GM12892 (cell line): ENCODE results near the gene CTXN1.
"Not testable (repeated sequence)": the region's sequence is repeated elsewhere in the genome, so short reads cannot be mapped to it uniquely, and the experiment has no call there.

Source experiments
- DNase-seq: peaks from one replicate; pipeline ENCODE4 v3.0.0; 2011; ENCODE audit not compliant: insufficient read length
- FAIRE-seq: peaks from 2 replicates; lab custom pipeline; 2011; peaks lifted over from hg19 to GRCh38; lab: Jason Lieb, UNC
- POLR2A ChIP-seq: IDR thresholded peaks from 2 replicates; pipeline ENCODE4 v1.6.1; 2011; ENCODE audit warnings: low read depth, low read length, control low read depth
- POLR2AphosphoS5 ChIP-seq: IDR thresholded peaks from 2 replicates; pipeline ENCODE4 v1.6.1; 2011; ENCODE audit warnings: low read depth, low read length, control low read depth
- TAF1 ChIP-seq: IDR thresholded peaks from 2 replicates; pipeline ENCODE4 v1.6.1; 2011; ENCODE audit warnings: low read depth, mild to moderate bottlenecking, control low read depth, low read length, borderline replicate concordance

Gene CTXN1

GRCh38 chr19:7900931-7901330 is 25.0 kb downstream of the CTXN1 start:
- TF ChIP-seq POLR2A, result no peak
- no peak for TF ChIP-seq POLR2AphosphoS5
- no peak for TF ChIP-seq TAF1
- no peak for DNase-seq
- no peak for FAIRE-seq

GRCh38 chr19:7900401-7900870 is 25.5 kb downstream of the CTXN1 start:
- DNase-seq, result no peak
- TF ChIP-seq POLR2A, result no peak
- TF ChIP-seq TAF1, result no peak
- TF ChIP-seq POLR2AphosphoS5, result no peak
- FAIRE-seq, result no peak

GRCh38 chr19:7899751-7900378 is 26.1 kb downstream of the CTXN1 start:
- no peak for TF ChIP-seq POLR2A
- TF ChIP-seq POLR2AphosphoS5, result no peak
- no peak for TF ChIP-seq TAF1
- no peak for FAIRE-seq
- DNase-seq, result no peak

- DNase-seq (no peak), FAIRE-seq (no peak)
- no peak for TF ChIP-seq POLR2A
Observed at GRCh38 chr19:7898967-7899366, 27.0 kb downstream of the CTXN1 start.

- no peak for TF ChIP-seq POLR2AphosphoS5
- no peak for TF ChIP-seq POLR2A
- DNase-seq, result no peak
- FAIRE-seq, result no peak
Observed at GRCh38 chr19:7897292-7897691, 28.6 kb downstream of the CTXN1 start.

- no peak for TF ChIP-seq POLR2AphosphoS5
- TF ChIP-seq TAF1, result no peak
- TF ChIP-seq POLR2A, result no peak
- FAIRE-seq (no peak), DNase-seq (no peak)
Observed at GRCh38 chr19:7895565-7895964, 30.4 kb downstream of the CTXN1 start.

GRCh38 chr19:7894612-7895309 is 31.2 kb downstream of the CTXN1 start:
- TF ChIP-seq TAF1, result no peak
- TF ChIP-seq POLR2AphosphoS5, result no peak
- TF ChIP-seq POLR2A, result no peak
- no peak for DNase-seq
- no peak for FAIRE-seq

GRCh38 chr19:7893362-7894101 is 32.4 kb downstream of the CTXN1 start:
- DNase-seq, FAIRE-seq: not testable (repeated sequence)

- TF ChIP-seq POLR2A (no peak), TAF1 (no peak), POLR2AphosphoS5 (no peak)
- FAIRE-seq, result no peak
- DNase-seq, result no peak
Observed at GRCh38 chr19:7888826-7889217, 37.1 kb downstream of the CTXN1 start.

- TF ChIP-seq POLR2A (no peak), POLR2AphosphoS5 (no peak), TAF1 (no peak)
- no peak for FAIRE-seq
- DNase-seq, result no peak
Observed at GRCh38 chr19:7888145-7888825, 37.6 kb downstream of the CTXN1 start, which contains the start of gene LRRC8E. Gene LRRC8E (plus strand): TSS chr19:7888510. CDS start chr19:7895604, 7,094 bp downstream.

- FAIRE-seq (no peak), DNase-seq (no peak)
- TF ChIP-seq POLR2A (no peak), TAF1 (no peak), POLR2AphosphoS5 (no peak)
Observed at GRCh38 chr19:7887408-7888144, 38.4 kb downstream of the CTXN1 start.
